ENCODE results near the gene DNASE1L3. TPM values are rescaled to one million over a fixed set of nuclear protein-coding genes. Genes with fewer than 3 reads are reported as not detected.

Gene DNASE1L3
- total RNA-seq, 1 donor from 2014 or later: 1.9 TPM

GRCh38 chr3:58179235-58180098 is 31.3 kb downstream of the DNASE1L3 start:
- no peak for DNase-seq (ENCODE audit: low spot score)

GRCh38 chr3:58178528-58179234 is 32.1 kb downstream of the DNASE1L3 start:
- DNase-seq (ENCODE audit: low spot score): no peak

- peak; percentile 89 for DNase-seq (ENCODE audit: low spot score)
These were observed 32.8 kb downstream of the DNASE1L3 start for GRCh38 chr3:58177747-58178527.

GRCh38 chr3:58176827-58177489 is 33.8 kb downstream of the DNASE1L3 start:
- no peak for DNase-seq (ENCODE audit: low spot score)

- no peak for DNase-seq (ENCODE audit: low spot score)
These were observed 34.6 kb downstream of the DNASE1L3 start for GRCh38 chr3:58176185-58176530.

- DNase-seq (ENCODE audit: low spot score): peak; percentile 60
These were observed 35.2 kb downstream of the DNASE1L3 start for GRCh38 chr3:58175437-58176184.

- DNase-seq (ENCODE audit: low spot score): no peak
These were observed 35.7 kb downstream of the DNASE1L3 start for GRCh38 chr3:58175187-58175436.

- DNase-seq (ENCODE audit: low spot score): no peak
These were observed 36.9 kb downstream of the DNASE1L3 start for GRCh38 chr3:58173669-58174398.

- DNase-seq (ENCODE audit: low spot score): no peak
These were observed 37.6 kb downstream of the DNASE1L3 start for GRCh38 chr3:58173029-58173668.

- DNase-seq (ENCODE audit: low spot score): no peak
These were observed 39.6 kb downstream of the DNASE1L3 start for GRCh38 chr3:58171126-58171525.

GRCh38 chr3:58170376-58170775 is 40.4 kb downstream of the DNASE1L3 start:
- DNase-seq (ENCODE audit: low spot score): no peak

- no peak for DNase-seq (ENCODE audit: low spot score)
These were observed 41.4 kb downstream of the DNASE1L3 start for GRCh38 chr3:58169371-58169770.

GRCh38 chr3:58168498-58168897 is 42.3 kb downstream of the DNASE1L3 start:
- no peak for DNase-seq (ENCODE audit: low spot score)

GRCh38 chr3:58167431-58168351 is 43.1 kb downstream of the DNASE1L3 start:
- DNase-seq (ENCODE audit: low spot score): peak; percentile 44

- DNase-seq (ENCODE audit: low spot score): peak; percentile 34
These were observed 45.6 kb downstream of the DNASE1L3 start for GRCh38 chr3:58164906-58165821.

GRCh38 chr3:58164199-58164879 is 46.4 kb downstream of the DNASE1L3 start:
- no peak for DNase-seq (ENCODE audit: low spot score)

GRCh38 chr3:58163234-58163633 is 47.5 kb downstream of the DNASE1L3 start:
- DNase-seq (ENCODE audit: low spot score): no peak
